Naive thymus-derived CD4-positive, alpha-beta T cell (primary cell): ENCODE data around the gene LCE3E. TPM values are rescaled to one million over a fixed set of nuclear protein-coding genes. Genes with fewer than 3 reads are reported as not detected.

Experiments
- ATAC-seq: fragments of 150-1000 bp; cut with Tn5 transposase; 2 replicates; pipeline ENCODE4 v1.10.0; 2021; ENCODE audit warnings: mild to moderate bottlenecking, moderate library complexity
- CTCF ChIA-PET: fragments of 350-600 bp; sonication (Branson Sonifier 250); formaldehyde crosslinking; loops from one replicate; lab custom pipeline; 2021; ENCODE audit warnings: antibody characterized with exemption; lab: Charles Lee
- POLR2A ChIA-PET: fragments of 350-600 bp; sonication (Branson Sonifier 250); formaldehyde crosslinking; loops from one replicate; lab custom pipeline; 2021; ENCODE audit warnings: antibody characterized with exemption, inconsistent platforms; lab: Charles Lee
- DNase-seq, 9 donors: peaks; one replicate each; pipeline versions ENCODE4 v3.0.0 to v3.0.0-alpha.2; 2020 to 2022; ENCODE audit warnings: mixed read lengths in 1 of 9
- H3K27ac ChIP-seq: one replicate; pipeline ENCODE4 v1.7.0; 2013; ENCODE audit warnings: mild to moderate bottlenecking, low read depth, low read length, moderate library complexity
- H3K27me3 ChIP-seq, 2 donors: one replicate each; pipeline ENCODE4 v1.7.0; 2013; ENCODE audit warnings: low read length in 2 of 2, mild to moderate bottlenecking in 2 of 2, moderate library complexity in 2 of 2; ENCODE audit not compliant: control insufficient read depth in 2 of 2, insufficient read depth in 2 of 2
- H3K36me3 ChIP-seq, 3 experiments: 1 replicate in 2 of 3; 2 replicates in 1 of 3; pipeline ENCODE4 v1.7.0; 2013; ENCODE audit warnings: low read length in 3 of 3, mild to moderate bottlenecking in 3 of 3, moderate library complexity in 1 of 3; ENCODE audit not compliant: insufficient read depth in 3 of 3, control insufficient read depth in 2 of 3
- H3K4me1 ChIP-seq, 2 donors: one replicate each; pipeline ENCODE4 v1.7.0; 2013; ENCODE audit warnings: low read length in 2 of 2, mild to moderate bottlenecking in 2 of 2, moderate library complexity in 1 of 2; ENCODE audit not compliant: control insufficient read depth in 2 of 2, insufficient read depth in 2 of 2
- H3K4me3 ChIP-seq: 2 replicates; pipeline ENCODE4 v1.7.0; 2013; ENCODE audit warnings: mild to moderate bottlenecking, low read length
- H3K9me3 ChIP-seq, 3 experiments: 1 replicate in 2 of 3; 2 replicates in 1 of 3; pipeline ENCODE4 v1.7.0; 2013; ENCODE audit warnings: low read length in 3 of 3; ENCODE audit not compliant: control insufficient read depth in 2 of 3
- H3K27ac Mint-ChIP-seq, 9 donors: one replicate each; pipeline ENCODE4 v1.8.0; 2020 to 2022; ENCODE audit warnings: mixed read lengths in 9 of 9, mild to moderate bottlenecking in 8 of 9, moderate library complexity in 5 of 9, inconsistent platforms in 2 of 9
- H3K27me3 Mint-ChIP-seq, 5 donors: one replicate each; pipeline ENCODE4 v1.8.0; 2021 to 2022; ENCODE audit warnings: mixed read lengths in 5 of 5, mild to moderate bottlenecking in 1 of 5
- H3K36me3 Mint-ChIP-seq, 5 donors: one replicate each; pipeline ENCODE4 v1.8.0; 2020 to 2022; ENCODE audit warnings: mixed read lengths in 5 of 5, mild to moderate bottlenecking in 3 of 5, inconsistent platforms in 1 of 5
- H3K4me1 Mint-ChIP-seq, 7 donors: one replicate each; pipeline ENCODE4 v1.8.0; 2020 to 2022; ENCODE audit warnings: mixed read lengths in 7 of 7, mild to moderate bottlenecking in 3 of 7, inconsistent platforms in 1 of 7
- H3K4me3 Mint-ChIP-seq, 10 donors: one replicate each; pipeline ENCODE4 v1.8.0; 2020 to 2022; ENCODE audit warnings: mild to moderate bottlenecking in 10 of 10, mixed read lengths in 10 of 10, moderate library complexity in 6 of 10, inconsistent platforms in 2 of 10
- H3K9me3 Mint-ChIP-seq, 11 donors: one replicate each; pipeline ENCODE4 v1.8.0; 2020 to 2022; ENCODE audit warnings: mixed read lengths in 11 of 11, mild to moderate bottlenecking in 4 of 11, inconsistent platforms in 1 of 11, moderate library complexity in 1 of 11
- intact Hi-C, 2 donors: fragments of 100-400 bp; cut with micrococcal nuclease; formaldehyde crosslinking; loops; one replicate each; pipeline ENCODE4 v1.15.1; 2023
- polyA plus RNA-seq, 2 donors: library from polyadenylated mRNA; unstranded; fragments of 300-500 nt; fragmentation: Illumina TruSeq; gene quantifications; one replicate each; pipeline ENCODE4 v1.2.3, GENCODE V29; 2021
- total RNA-seq, 6 experiments: library from RNA in 5 of 6; stranded (reverse) in 5 of 6; gene quantifications; 1 replicate in 5 of 6; 2 replicates in 1 of 6; pipeline ENCODE4 v1.2.3 and lab custom pipeline; 2021 to 2026

LCE3E gene, protein sequence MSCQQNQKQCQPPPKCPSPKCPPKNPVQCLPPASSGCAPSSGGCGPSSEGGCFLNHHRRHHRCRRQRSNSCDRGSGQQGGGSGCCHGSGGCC
- total RNA-seq (not detected), polyA plus RNA-seq (not detected), total RNA-seq (lab: John Stamatoyannopoulos, UW) (not detected)

DNA sequence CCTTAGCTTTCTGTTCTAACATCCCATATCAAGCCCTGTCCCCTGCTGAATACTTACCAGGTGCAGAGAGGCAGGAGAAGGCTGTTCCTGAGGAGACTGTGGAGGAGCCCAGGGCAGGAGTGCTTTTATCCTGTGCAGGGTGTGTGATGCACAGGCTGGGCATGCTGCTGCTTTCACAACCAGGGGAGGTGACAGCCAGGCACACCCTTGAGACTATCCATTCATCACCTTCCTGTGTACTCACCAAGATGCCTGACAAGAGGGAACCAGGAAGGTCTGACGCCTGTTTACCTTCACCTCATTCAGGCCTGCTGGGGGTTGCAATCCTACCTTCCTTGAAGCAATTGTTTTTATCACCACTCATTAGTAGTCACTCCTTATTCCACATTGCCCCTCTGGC lies at the start of gene LCE3E:
LCE3E (minus strand) TSS at position 100 of the 400 bp plus-strand sequence. CDS start 572 bp downstream, outside the sequence.
- Mint-ChIP-seq H3K27ac (no peak within 1 kb of the TSS), H3K4me1 (no peaks in the 10 kb centered on the region), H3K27me3 (peaks cover 6 to 26% (median 15%) of the 10 kb centered on the region in 5 donors), H3K9me3 (peaks cover 0 to 31% (median 14%) of the 10 kb centered on the region in 11 donors), H3K4me3 (no peak within 1 kb of the TSS), H3K36me3 (no peaks in the 10 kb centered on the region)
- Histone ChIP-seq H3K9me3 (peaks cover 0 to 6% (median 0%) of the 10 kb centered on the region in 3 experiments), H3K27me3 (no peaks in the 10 kb centered on the region), H3K4me1 (no peaks in the 10 kb centered on the region), H3K4me3 (no peak within 1 kb of the TSS), H3K27ac (no peak within 1 kb of the TSS), H3K36me3 (no peaks in the 10 kb centered on the region)
- no peak for ATAC-seq
- CTCF ChIA-PET: no interaction called here
- POLR2A ChIA-PET: no interaction called here
- intact Hi-C loops: no loop called here
- DNase-seq: no peak

DNA sequence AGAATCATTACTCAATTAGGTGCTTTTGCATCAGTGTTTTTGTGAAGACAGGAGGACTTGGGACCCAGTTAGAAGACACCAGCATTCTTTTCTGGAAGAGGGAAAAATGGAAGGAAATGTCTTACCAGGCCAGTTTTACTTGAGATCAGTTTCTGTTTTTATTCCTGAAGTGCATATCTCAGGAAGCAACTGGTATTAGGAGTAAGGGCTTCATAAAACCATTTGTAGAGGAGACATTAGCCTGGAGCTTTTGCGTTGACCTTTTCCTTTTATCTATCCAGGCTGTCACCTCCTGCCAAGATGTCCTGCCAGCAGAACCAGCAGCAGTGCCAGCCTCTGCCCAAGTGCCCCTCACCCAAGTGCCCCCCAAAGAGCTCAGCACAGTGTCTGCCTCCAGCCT lies 46.9 kb upstream of the LCE3E start, which contains the start of gene LCE3B:
LCE3B (plus strand) TSS at position 301 of the 400 bp plus-strand sequence; CDS start at position 301, 0 bp downstream.
- no peak for ATAC-seq
- Mint-ChIP-seq H3K9me3 (peaks cover 0 to 10% (median 5%) of the 10 kb centered on the region in 11 donors), H3K4me1 (no peaks in the 10 kb centered on the region), H3K4me3 (no peak within 1 kb of the TSS), H3K27ac (no peak within 1 kb of the TSS), H3K27me3 (peaks cover 0 to 53% (median 12%) of the 10 kb centered on the region in 5 donors), H3K36me3 (peaks cover 0 to 3% (median 0%) of the 10 kb centered on the region in 5 donors)
- CTCF ChIA-PET: no interaction called here
- no peak within 1 kb of the TSS for H3K4me3 ChIP-seq
- POLR2A ChIA-PET: no interaction called here
- H3K27ac ChIP-seq: no peak within 1 kb of the TSS
- no peak for DNase-seq
- no peaks in the 10 kb centered on the region for H3K27me3 ChIP-seq
- no peaks in the 10 kb centered on the region for H3K36me3 ChIP-seq
- intact Hi-C loops: no loop called here
- peaks cover 0 to 2% (median 0%) of the 10 kb centered on the region in 3 experiments for H3K9me3 ChIP-seq
- no peaks in the 10 kb centered on the region for H3K4me1 ChIP-seq

DNA sequence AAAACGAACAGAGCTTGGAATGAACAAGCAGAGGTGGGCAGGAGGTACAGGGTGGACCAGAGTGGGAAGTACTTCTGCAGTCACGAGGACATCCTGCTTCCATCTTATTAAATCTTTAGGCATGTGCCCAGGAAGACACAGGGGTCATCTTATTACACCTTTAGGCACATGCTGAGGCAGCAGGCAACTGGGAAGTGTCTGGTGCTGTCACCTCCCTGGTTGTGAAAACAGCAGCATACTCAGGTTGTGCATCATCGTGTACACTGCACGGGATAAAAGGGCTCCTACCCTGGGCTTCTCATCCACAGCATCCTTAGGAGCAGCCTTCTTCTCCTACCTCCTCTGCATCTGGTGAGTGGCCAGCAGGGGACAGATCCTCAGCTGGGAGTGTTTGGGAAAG lies 33.4 kb upstream of the LCE3E start, which contains the start of gene LCE3C:
LCE3C (plus strand) TSS at position 301 of the 400 bp plus-strand sequence. CDS start 498 bp downstream, outside the sequence.
- no peaks in the 10 kb centered on the region for H3K9me3 ChIP-seq
- no peak for DNase-seq
- Mint-ChIP-seq H3K27me3 (peaks cover 0 to 40% (median 9%) of the 10 kb centered on the region in 5 donors), H3K4me3 (no peak within 1 kb of the TSS), H3K4me1 (no peaks in the 10 kb centered on the region), H3K27ac (no peak within 1 kb of the TSS), H3K36me3 (peaks cover 0 to 5% (median 0%) of the 10 kb centered on the region in 5 donors), H3K9me3 (peaks cover 0 to 13% (median 0%) of the 10 kb centered on the region in 11 donors)
- intact Hi-C loops: no loop called here
- H3K27me3 ChIP-seq: no peaks in the 10 kb centered on the region
- H3K36me3 ChIP-seq: no peaks in the 10 kb centered on the region
- POLR2A ChIA-PET: no interaction called here
- H3K27ac ChIP-seq: no peak within 1 kb of the TSS
- CTCF ChIA-PET: no interaction called here
- H3K4me3 ChIP-seq: no peak within 1 kb of the TSS
- ATAC-seq: no peak
- no peaks in the 10 kb centered on the region for H3K4me1 ChIP-seq

DNA sequence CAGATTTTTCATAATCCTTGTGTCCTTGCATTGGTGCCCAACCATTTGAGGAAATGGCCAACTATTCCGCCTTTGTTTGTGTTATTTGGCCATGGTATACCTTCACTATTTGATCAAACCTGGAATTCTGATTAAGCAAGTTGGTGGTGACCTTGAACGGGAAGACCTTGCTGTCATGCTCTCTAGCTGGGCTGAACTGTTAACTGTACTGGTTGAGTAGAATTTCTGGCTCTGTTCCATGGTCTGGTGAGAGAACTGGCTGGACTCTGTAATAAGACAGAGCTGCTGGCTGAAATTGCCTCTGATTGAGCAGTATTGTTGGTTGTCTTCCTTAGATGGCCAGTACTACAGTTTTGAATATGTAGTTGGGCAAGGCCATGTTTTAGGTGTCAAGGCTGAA lies 30.4 kb upstream of the LCE3E start:
- ChIA-PET CTCF (no interaction called here), POLR2A (no interaction called here)
- no peak overlapping the region for H3K4me3 ChIP-seq
- Mint-ChIP-seq H3K36me3 (peaks cover 0 to 5% (median 0%) of the 10 kb centered on the region in 5 donors), H3K4me3 (no peak overlapping the region), H3K9me3 (peaks cover 0 to 13% (median 0%) of the 10 kb centered on the region in 11 donors), H3K27me3 (peaks cover 0 to 27% (median 9%) of the 10 kb centered on the region in 5 donors), H3K4me1 (no peaks in the 10 kb centered on the region), H3K27ac (no peak overlapping the region)
- H3K9me3 ChIP-seq: no peaks in the 10 kb centered on the region
- ATAC-seq (no peak), DNase-seq (no peak)
- intact Hi-C loops: no loop called here
- H3K4me1 ChIP-seq: no peaks in the 10 kb centered on the region
- H3K27ac ChIP-seq: no peak overlapping the region
- no peaks in the 10 kb centered on the region for H3K27me3 ChIP-seq
- H3K36me3 ChIP-seq: no peaks in the 10 kb centered on the region

DNA sequence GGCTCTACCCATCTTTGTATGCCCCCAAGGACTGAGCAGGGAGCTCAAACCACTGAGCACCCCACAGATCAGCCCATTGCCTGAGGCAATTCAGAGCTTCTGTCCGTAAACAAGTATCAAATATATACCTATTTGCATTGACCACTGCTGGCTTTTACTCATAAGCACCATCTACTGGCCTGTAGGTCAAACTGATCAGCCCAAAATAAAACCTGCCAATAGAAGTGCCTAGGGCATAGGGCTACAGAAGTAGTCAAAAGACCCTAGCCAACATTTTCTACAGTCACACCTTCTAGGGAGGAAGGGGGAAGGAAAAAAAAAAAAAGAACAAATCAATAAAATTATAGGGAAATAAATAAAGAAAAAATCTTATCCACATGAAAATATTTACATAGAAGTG lies 19.0 kb upstream of the LCE3E start:
- Mint-ChIP-seq H3K4me1 (no peaks in the 10 kb centered on the region), H3K36me3 (no peaks in the 10 kb centered on the region), H3K9me3 (peaks cover 0 to 8% (median 1%) of the 10 kb centered on the region in 11 donors), H3K27me3 (peaks cover 0 to 23% (median 8%) of the 10 kb centered on the region in 5 donors), H3K27ac (no peak overlapping the region), H3K4me3 (no peak overlapping the region)
- Histone ChIP-seq H3K36me3 (no peaks in the 10 kb centered on the region), H3K9me3 (no peaks in the 10 kb centered on the region), H3K27ac (no peak overlapping the region), H3K4me3 (no peak overlapping the region), H3K27me3 (no peaks in the 10 kb centered on the region), H3K4me1 (no peaks in the 10 kb centered on the region)
- ChIA-PET POLR2A (no interaction called here), CTCF (no interaction called here)
- intact Hi-C loops: no loop called here
- DNase-seq: no peak
- ATAC-seq: no peak

DNA sequence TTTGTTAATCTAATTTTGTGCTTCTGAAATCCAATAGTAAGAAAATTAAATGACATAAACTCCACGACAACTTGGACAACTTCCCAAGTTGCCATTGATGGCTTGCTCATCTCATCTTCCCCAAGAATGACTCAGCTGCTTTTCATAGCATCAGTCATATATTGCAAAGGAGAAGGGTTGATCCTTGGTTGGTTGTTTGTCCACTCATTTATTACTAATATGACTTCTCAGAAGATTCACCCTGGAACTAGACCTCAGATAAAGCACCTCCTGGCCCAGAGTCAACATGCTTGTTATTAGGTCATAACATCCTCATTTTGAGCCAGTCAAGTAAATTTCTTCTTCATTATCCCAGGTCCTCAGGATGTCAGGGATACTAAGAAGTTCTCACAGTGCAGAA lies 16.1 kb upstream of the LCE3E start:
- peaks cover 0 to 3% of the 10 kb centered on the region in 2 donors for H3K27me3 ChIP-seq
- CTCF ChIA-PET: no interaction called here
- H3K27ac ChIP-seq: no peak overlapping the region
- Mint-ChIP-seq H3K27ac (no peak overlapping the region), H3K4me1 (peaks cover 0 to 5% (median 0%) of the 10 kb centered on the region in 7 donors), H3K36me3 (no peaks in the 10 kb centered on the region), H3K9me3 (peaks cover 0 to 8% (median 0%) of the 10 kb centered on the region in 11 donors), H3K27me3 (peaks cover 4 to 35% (median 19%) of the 10 kb centered on the region in 5 donors), H3K4me3 (no peak overlapping the region)
- intact Hi-C loops: no loop called here
- DNase-seq (no peak), ATAC-seq (no peak)
- no peak overlapping the region for H3K4me3 ChIP-seq
- no peaks in the 10 kb centered on the region for H3K36me3 ChIP-seq
- no peaks in the 10 kb centered on the region for H3K9me3 ChIP-seq
- H3K4me1 ChIP-seq: no peaks in the 10 kb centered on the region
- POLR2A ChIA-PET: no interaction called here

DNA sequence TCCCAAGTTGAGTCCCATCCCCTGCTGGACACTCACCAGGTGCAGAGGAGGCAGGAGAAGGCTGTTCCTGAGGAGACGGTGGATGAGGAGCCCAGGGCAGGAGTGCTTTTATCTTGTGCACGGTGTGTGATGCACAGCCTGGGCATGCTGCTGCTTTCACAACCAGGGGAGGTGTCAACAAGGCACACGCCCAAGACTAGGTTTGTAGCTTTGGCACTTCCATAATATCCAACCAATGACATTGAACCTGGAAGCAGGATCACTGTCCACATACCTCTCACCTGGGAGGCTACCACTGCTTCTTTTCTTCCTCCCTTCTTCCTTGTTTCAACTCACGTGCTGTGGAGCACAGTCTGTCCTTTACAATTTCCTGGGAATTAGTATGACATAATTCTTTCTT lies 13.9 kb upstream of the LCE3E start, which contains the start of gene LCE3D:
LCE3D (minus strand) TSS at position 84 of the 400 bp plus-strand sequence. CDS start 580 bp downstream, outside the sequence.
- no peak within 1 kb of the TSS for H3K4me3 Mint-ChIP-seq

More for the DNA sequence above, 13.9 kb upstream of the LCE3E start, which contains the start of gene LCE3D:
- POLR2A ChIA-PET: no interaction called here
- intact Hi-C loops: no loop called here
- H3K27me3 ChIP-seq: peaks cover 0 to 3% of the 10 kb centered on the region in 2 donors
- no peak within 1 kb of the TSS for H3K4me3 ChIP-seq
- CTCF ChIA-PET: no interaction called here
- H3K36me3 ChIP-seq: no peaks in the 10 kb centered on the region
- H3K9me3 Mint-ChIP-seq: peaks cover 0 to 4% (median 0%) of the 10 kb centered on the region in 11 donors
- H3K4me1 Mint-ChIP-seq: peaks cover 0 to 5% (median 0%) of the 10 kb centered on the region in 7 donors
- H3K4me1 ChIP-seq: no peaks in the 10 kb centered on the region
- no peaks in the 10 kb centered on the region for H3K36me3 Mint-ChIP-seq
- no peaks in the 10 kb centered on the region for H3K9me3 ChIP-seq
- ATAC-seq (no peak), DNase-seq (no peak)
- H3K27ac ChIP-seq: no peak within 1 kb of the TSS
- H3K27me3 Mint-ChIP-seq: peaks cover 4 to 35% (median 14%) of the 10 kb centered on the region in 5 donors
- no peak within 1 kb of the TSS for H3K27ac Mint-ChIP-seq
